GM18498 (cell line): ENCODE measurements around the gene TRIM14.
A peak's percentile ranks its signal among the peaks of the same experiment; 100 is the strongest.

Source experiments
- ATAC-seq: cut with Tn5 transposase; IDR thresholded peaks from one replicate; pipeline ENCODE4 v1.9.1; 2021; ENCODE audit warnings: mild to moderate bottlenecking, moderate library complexity; ENCODE audit not compliant: unreplicated experiment

TRIM14 gene

GRCh38 chr9:98118640-98119601, at the start of gene TRIM14:
Gene TRIM14 (minus strand): TSS chr9:98119222. CDS start chr9:98119188, 34 bp downstream.
- ATAC-seq, result peak; percentile 77

GRCh38 chr9:98168153-98168780, 49.2 kb upstream of the TRIM14 start:
- no peak for ATAC-seq

- ATAC-seq, result no peak
These were observed 45.9 kb upstream of the TRIM14 start for GRCh38 chr9:98164912-98165311.

GRCh38 chr9:98162613-98163012, 43.6 kb upstream of the TRIM14 start:
- no peak for ATAC-seq

- ATAC-seq, result no peak
These were observed 42.8 kb upstream of the TRIM14 start for GRCh38 chr9:98161851-98162250.

- no peak for ATAC-seq
These were observed 40.8 kb upstream of the TRIM14 start for GRCh38 chr9:98159790-98160189.

GRCh38 chr9:98159301-98159700, 40.3 kb upstream of the TRIM14 start:
- no peak for ATAC-seq

- no peak for ATAC-seq
These were observed 39.2 kb upstream of the TRIM14 start for GRCh38 chr9:98158071-98158831.

GRCh38 chr9:98157372-98157771, 38.4 kb upstream of the TRIM14 start:
- no peak for ATAC-seq

- no peak for ATAC-seq
These were observed 35.7 kb upstream of the TRIM14 start for GRCh38 chr9:98154678-98155077.

- ATAC-seq, result no peak
These were observed 33.5 kb upstream of the TRIM14 start for GRCh38 chr9:98152526-98152925.

GRCh38 chr9:98150721-98151120, 31.7 kb upstream of the TRIM14 start:
- no peak for ATAC-seq

- ATAC-seq, result no peak
These were observed 31.1 kb upstream of the TRIM14 start for GRCh38 chr9:98150164-98150563.

GRCh38 chr9:98149422-98149821, 30.4 kb upstream of the TRIM14 start:
- ATAC-seq, result no peak

- ATAC-seq, result no peak
These were observed 29.5 kb upstream of the TRIM14 start for GRCh38 chr9:98148486-98148885.

GRCh38 chr9:98147582-98147981, 28.6 kb upstream of the TRIM14 start:
- no peak for ATAC-seq

- no peak for ATAC-seq
These were observed 27.3 kb upstream of the TRIM14 start for GRCh38 chr9:98146101-98146991.

GRCh38 chr9:98144631-98145030, 25.6 kb upstream of the TRIM14 start:
- no peak for ATAC-seq

GRCh38 chr9:98144076-98144475, 25.1 kb upstream of the TRIM14 start:
- ATAC-seq, result no peak

GRCh38 chr9:98142925-98143481, 24.0 kb upstream of the TRIM14 start:
- no peak for ATAC-seq
